ENCODE data around the gene HMHB1.

The HMHB1 gene

DNA sequence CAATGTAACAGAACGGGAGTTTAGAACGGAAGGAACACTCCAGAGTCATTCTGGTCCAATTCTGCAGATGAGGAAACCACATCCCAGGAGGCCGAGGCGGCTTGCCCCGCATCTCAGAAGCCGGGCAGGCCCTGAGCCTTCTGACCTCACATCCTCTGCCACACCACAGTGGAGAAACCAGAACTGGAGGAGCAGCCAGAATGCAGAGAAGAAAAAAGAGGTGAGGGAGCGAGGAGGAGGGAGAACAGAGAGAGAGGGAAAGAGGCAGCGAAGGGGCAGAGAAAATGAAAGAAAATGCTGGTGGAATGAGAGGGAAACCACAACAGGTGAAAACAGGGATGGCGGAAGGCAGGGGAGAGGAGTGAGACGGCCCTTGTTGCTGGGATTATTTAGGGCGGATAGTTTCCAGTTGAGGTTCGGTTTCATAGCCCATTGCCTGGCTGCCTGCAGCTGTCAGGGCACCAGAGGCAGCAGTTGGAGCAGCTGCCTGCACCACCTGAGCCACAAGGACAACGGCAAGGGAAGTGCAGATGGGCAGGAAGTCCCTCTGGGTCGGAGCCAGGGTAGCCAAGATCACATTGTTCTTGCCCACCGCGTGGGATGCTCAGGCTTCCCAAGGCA, at the start of gene HMHB1:
Gene HMHB1 (plus strand): TSS at position 77 of the 621 bp plus-strand sequence.
- no peak for DNase-seq (ENCODE audit: low read depth in 1 of 2, low spot score in 1 of 2)

DNA sequence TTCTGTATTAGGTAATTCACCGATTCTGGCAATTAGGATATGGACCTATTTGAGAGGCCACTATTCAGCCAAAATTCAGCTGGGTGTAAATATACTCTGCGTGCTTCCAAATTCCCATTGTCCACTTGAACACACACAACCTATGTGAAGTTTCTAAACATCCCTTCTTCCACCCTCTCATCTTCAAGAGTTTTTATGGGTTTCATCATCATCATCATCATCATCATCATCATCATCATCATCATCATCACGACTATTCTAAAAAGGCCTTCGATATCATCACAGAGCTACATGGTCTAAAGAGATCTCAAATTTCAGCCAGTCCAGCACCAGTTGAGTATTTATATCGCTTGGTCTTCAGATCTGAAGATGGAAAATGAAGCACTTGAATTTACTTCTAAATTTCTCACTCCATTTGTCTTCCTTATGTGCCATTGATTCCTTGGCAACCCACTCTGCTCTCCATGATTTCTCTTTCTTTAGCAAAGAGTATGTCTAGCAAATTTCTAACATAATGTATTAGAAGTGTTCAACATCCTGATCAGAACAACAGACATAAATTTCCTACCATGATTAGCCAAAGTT, 49.2 kb upstream of the HMHB1 start:
- no peak for DNase-seq (ENCODE audit: low read depth in 1 of 2, low spot score in 1 of 2)

DNA sequence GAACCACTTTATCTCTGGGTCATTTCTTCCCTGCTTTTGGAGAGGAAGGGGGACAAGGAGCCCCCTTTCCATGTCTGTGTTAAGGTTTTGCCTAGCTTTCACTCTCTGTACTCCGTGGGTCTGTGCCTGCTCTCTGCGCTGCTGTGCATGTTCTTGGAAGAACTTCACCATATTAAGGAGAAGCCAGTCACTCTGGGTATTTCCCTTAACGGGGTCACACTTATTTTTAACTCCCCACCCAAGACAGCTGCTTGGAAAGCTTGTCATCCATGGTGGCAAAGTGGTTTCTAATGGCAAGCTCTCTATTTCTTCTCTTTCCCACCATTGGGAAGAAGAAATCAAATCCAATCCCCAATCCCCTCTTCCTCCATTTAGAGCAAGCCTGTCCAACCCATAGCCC, 44.8 kb upstream of the HMHB1 start:
- DNase-seq (ENCODE audit: low read depth in 1 of 2, low spot score in 1 of 2), result no peak

DNA sequence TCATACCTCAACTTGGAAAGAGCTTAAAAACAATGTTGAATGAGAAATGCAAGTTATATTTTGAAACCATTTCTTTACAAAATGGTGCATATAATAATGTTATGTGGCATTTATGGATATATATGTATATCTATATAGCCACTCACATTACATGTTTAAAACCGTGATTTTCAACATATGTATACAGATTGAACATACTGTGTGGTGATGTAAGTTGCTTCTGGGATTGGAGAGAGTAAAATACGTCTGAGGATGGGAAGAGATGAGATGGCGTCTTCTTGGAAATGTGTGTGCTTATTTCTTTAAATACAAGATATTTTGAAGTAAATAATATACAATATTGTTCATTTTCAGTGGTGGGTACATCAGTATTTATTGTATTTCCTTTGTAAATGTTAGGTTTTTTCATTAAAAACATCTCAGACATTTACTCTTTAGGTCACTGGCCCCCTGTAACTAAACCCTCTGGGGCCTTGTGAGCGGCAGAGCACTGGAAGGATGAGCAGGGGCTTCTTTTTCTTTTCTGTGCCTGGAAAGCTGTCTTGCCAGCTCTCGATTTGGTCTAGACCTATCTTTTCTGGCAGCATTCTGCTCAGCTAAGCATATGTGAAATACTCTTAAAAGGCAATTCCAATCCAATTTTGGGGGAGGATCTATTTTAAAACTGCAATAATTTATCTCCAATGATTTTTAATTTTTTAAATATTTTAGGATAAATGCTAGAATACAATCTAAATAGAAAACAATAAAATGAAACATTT, 42.8 kb upstream of the HMHB1 start:
- DNase-seq (ENCODE audit: low read depth in 1 of 2, low spot score in 1 of 2), result no peak

DNA sequence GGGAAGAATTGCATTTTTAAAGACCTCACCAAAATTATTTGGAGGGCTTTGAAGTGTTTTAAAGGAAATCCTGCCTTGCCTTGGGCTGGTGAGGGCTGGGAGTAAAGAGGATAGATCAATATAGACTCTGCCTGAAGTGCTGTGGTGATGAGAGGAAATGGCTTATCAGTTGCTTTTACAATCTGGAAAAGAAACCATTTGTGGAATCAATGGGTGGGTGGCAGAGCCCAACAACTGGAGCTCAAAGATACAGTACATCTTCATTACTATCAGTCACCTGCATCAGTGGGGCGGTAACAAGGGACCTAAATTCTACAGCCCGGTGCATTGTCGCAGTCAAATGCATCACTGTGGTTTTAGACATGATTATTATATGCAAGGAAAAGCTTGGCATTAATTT, 41.5 kb upstream of the HMHB1 start:
- no peak for DNase-seq (ENCODE audit: low read depth in 1 of 2, low spot score in 1 of 2)

DNA sequence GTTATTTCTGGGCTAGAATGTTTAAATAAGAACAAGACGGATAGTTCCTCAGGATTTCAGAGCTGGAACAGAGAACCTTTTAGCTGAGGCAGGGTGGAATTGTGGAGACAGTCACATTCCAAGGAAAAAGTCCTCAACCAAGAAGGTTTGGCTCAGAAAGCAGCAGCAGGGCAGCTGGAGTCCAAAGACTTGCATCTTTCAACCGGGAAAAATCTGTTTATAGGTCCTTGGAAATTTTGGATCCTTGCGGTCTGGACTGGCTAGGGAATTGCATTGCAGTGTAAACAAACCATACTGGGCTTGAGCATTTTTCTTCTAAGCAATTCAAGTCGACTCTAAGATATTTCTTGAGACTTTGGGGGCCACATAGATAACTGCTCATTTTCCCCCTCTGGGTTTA, 40.8 kb upstream of the HMHB1 start:
- DNase-seq (ENCODE audit: low read depth in 1 of 2, low spot score in 1 of 2), result no peak

DNA sequence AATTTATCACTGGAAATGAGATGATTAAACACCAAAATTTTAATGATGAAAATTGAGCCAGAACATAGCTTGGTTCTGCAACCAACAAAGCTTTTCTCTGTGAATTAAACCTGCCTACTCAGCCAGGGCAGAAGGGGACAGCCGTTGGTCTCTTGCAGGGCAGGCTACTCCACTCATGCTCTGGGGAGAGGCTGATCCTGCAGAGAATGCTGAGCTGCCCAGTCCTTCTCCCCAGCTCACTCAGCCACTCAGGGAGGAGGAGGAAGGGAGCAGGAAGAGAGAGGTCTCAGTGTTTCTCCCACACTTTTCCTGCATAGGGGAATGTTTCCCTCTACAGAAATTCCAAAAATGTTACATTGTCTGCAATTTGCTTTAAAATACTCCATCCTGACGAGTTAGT, 40.4 kb upstream of the HMHB1 start:
- no peak for DNase-seq (ENCODE audit: low read depth in 1 of 2, low spot score in 1 of 2)

DNA sequence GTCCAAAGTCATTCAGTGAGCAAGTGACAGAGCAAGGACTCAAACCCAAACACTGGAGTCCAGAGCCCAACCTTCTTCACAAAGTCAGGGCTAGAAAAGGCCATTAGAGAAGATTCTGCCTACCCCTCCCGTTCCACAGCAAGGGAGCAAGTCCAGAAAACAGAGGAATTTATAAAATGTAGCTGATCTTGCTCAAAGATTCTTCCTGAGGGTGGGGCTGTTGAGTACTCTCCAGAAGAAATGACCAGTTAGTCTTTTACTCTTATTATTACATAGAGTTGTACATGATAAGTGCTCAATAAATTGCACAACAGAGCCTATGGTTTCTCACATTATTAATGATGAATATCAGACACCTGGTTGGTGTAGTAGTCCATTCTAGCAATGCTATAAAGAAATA, 39.3 kb upstream of the HMHB1 start:
- DNase-seq (ENCODE audit: low read depth in 1 of 2, low spot score in 1 of 2), result no peak

DNA sequence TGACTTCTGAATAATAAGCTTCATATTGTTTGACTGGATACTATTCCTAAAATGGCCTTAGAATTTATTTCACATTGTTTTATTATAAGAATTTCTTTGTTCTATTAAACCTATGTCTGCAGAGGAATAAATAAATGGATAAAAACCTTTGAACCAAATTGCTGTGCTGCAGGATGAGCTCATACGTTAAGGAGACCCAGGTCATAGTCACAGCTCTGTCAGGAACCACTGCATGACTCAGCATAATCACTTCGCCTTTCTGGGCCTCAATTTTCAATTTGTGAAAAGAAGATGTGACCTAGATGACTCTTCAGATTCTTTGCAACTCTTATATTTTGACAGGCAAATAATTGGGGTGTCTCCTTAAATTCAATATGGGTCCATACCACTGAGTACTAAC, 36.7 kb upstream of the HMHB1 start:
- no peak for DNase-seq (ENCODE audit: low read depth in 1 of 2, low spot score in 1 of 2)

DNA sequence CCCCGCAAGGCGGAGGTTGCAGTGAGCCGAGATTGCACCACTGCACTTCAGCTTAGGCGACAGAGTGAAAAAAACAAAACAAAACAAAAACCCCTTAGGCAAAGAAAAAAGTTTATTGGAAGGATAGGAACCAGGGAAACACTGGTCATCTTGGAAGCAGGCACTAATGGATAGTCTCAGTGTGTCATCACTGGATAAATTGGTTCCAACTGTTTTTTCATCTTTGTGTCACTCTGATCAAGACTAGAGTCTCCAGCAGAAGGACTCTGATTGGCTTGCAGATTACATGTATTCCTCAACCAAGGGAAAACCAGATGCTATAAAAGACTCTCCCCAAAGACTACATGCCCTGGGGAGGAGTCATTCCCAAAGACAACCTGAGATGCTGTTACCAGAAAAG, 35.0 kb upstream of the HMHB1 start:
- no peak for DNase-seq (ENCODE audit: low read depth in 1 of 2, low spot score in 1 of 2)

DNA sequence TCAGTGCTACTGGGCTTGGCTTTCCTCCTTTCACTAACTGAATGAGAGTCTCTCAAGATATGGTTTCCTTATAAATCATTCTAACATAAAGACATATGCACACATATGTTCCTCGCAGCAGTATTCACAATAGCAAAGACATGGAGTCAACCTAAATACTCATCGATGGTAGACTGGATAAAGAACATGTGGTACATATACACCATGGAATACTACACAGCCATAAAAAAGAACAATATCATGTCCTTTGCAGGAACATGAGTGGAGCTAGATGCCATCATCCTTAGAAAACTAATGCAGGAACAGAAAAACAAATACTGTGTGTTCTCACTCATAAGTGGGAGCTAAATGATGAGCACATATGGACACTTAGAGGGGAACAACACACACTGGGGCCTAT, 32.5 kb upstream of the HMHB1 start:
- no peak for DNase-seq (ENCODE audit: low read depth in 1 of 2, low spot score in 1 of 2)

DNA sequence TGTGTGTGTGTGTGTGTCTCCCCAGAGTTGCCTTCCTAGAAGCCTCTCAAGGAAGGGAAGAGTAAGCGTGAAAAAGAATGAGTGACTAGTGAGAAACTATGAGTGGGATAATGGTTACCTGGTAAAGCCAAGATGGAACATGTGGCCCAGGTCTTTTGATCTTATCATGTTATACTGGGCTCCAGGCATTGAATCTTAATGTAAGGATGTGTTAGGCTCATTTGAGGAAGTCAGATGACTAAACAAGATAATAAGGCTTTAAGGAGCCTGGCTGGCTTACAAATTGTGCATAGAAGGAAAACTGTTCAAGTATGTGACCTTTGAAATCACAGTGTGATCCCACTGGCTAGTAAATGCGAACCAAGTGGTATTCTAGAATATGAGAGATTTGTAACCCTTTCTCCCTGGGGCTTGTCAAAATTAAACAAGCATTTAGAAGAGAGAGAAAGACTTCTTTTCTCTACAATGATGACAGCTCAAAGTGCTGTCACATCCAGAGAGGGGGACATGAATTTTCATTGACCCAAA, 29.9 kb upstream of the HMHB1 start:
- DNase-seq (ENCODE audit: low read depth in 1 of 2, low spot score in 1 of 2), result no peak

DNA sequence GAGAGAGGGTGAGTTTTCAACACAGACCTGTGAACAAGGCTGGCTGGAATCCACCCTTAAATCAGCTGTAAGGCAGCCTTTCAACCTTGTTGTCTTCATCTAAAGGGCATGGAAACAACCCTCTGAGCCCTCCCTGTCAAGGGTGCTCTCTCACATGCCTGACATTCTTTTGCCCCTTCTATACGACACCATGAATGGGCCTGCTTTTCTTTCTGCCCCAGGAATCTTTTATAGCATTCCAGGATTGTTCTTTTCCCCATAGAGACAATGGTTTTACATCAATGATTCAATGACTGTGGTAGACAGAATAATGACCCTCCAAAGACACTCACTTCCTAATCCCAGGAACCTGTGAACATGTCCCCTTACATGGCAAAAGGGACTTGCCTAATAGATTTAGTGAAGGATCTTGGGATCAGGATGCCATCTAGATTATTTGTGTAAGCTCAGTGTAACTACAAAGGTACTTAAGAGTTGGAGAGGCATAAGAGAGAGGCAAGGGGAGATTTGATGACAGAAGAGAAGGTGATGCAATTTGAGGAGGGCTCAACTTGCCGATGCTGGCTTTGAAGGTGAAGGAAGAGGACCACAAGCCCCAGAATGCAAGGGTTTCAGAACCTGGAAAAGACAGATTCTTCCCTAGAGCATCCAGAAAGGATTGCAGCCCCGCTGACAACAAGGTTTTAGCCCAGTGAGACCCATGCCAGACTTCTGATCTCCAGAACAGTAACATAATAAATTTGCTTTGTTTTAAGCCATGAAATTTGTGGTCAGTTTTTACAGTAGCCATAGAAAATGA, 29.2 kb upstream of the HMHB1 start:
- DNase-seq (ENCODE audit: low read depth in 1 of 2, low spot score in 1 of 2), result no peak

DNA sequence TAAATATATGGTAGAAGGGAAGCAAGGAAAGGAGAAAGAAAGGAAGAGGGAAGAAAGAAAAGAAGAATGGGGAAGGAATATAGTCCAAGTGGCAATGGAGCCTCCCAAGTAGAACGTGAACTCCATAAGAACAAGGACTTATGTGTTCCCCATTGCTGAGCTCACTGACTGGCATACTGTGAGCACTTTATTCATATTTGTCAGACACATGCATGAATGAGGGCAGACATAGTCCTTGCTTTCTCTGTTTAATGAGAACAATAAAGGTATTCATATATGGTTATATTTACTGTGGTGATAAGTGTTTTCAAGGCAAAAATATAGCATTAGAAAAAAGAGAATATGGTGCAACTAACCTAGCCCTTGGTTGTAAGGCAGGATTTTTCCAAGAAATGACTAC, 23.6 kb upstream of the HMHB1 start:
- no peak for DNase-seq (ENCODE audit: low read depth in 1 of 2, low spot score in 1 of 2)

DNA sequence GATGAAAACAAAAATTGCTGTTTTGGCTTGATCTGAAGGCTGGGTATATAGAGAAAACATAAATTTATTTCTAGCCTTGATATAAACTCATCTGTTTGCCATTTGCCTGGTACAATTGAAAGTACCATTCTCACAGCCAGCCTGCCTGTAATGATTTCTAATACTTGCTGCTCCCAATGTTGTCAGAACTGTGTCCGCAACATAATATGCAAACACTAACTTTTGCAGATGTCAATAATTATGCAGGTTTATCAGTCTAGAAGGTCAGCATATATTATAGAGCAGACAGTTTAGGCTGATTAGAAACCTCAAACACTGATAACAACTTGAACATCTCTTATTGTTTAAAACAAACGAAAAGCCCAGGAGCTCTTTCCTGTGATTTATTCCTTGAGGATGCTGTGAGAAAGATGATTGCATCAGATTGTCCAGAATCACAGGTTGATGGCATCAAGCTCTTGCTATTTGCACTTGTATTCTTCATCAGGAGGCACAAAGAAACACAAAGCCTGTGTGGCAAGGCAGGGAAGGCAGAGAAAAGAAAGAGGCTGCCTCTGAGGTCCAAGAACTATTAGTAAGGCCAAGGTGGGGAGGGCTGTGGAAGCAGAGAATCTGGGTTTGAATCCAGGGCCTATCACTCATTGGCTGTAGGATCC, 21.4 kb upstream of the HMHB1 start:
- DNase-seq (ENCODE audit: low read depth in 1 of 2, low spot score in 1 of 2), result no peak

DNA sequence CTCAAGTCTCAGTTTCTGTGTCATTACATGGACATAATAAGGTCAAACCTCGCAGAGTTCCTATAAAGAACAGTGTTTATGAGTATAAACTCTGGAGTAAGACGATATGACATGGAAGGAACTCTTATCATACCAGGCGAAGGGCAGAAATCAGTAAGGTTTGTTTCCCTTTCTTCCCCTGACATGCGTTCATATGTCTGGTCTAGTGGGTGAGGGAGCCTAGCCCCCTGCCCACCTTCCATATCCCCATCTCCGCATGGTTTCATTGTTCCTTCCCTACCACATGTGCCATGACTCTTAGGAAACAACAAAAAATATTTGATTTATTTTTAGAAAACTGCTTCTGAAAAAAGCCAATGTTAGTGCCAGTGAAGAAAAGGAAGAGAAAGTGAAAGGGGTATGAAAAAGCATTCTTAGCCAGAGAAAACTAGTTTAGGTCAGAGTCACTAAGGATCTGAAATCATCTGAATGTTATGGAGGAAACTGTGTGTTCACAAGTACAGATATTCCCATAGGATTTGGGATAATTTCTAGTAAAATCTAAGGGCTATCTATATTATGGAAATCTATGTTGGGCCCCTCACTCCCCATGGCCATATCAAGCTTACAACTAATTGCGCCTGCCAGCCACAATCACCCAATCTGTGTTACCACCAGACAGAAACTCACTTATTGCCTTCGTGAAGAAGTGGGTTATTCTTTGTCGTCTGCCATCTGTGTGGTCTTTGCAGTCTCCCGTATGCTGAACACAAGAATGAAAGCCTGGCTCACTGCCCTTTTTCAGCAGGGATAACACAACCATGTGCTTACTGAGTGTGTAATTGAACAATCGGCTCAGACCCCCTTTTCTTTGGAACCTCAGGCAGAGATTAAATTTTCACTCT, 19.9 kb upstream of the HMHB1 start:
- no peak for DNase-seq (ENCODE audit: low read depth in 1 of 2, low spot score in 1 of 2)

DNA sequence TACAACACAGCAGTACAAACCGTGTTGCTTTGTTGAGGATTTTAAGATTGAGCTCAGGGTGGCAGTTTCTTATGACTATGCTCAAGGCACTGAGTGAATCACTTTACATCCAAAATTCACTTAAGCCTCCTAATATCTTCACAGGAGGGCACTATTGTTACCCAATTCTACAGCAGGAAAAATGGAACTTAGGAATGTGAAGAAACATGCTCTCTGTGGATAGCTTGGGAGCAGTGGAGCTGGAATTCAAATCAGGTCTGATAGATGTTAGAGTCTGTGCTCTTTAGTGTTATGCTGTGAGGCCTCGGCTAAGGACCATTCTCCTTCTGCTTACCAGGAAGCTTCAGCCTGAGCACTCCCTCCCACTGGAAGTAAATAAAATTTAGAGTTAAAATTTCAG, 18.7 kb upstream of the HMHB1 start:
- no peak for DNase-seq (ENCODE audit: low read depth in 1 of 2, low spot score in 1 of 2)

DNA sequence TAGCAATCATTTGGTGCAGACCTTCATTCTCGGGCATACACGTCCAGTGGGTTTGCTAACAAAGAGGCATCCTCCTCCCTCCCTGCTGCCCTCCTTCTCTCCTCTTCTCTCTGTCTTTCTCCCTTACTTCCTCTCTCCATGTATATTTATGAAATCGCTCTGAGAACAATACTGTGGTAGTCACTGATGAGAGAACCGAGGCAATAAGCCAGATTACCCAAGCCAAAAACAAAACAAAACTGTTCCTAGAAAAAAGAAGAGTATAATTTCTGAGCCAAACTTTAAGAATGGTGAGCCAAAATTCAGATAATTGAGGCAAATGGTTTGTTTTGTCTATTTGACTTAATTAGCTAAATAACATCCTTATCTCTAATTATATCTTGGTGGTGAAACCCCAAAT, 15.8 kb upstream of the HMHB1 start:
- DNase-seq (ENCODE audit: low read depth in 1 of 2, low spot score in 1 of 2), result no peak

DNA sequence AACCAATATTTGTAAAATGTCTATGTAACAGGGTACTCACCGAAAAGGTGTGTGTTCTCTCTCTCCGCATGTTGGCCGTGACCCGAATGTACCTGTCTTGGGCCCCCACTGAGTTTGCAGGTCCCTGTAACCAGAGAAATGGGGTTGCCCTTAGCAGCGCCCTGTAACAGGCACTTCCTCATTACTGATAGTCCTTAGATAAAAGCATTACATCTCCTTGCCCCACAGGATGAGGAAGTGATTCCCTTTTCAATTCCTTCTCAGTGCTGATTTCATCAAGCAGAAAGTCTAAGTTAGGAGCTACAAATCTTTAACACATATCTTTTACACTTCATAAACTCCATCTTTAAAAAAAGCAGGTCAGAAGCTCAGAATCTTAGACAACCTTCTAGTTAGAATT, 15.2 kb upstream of the HMHB1 start:
- DNase-seq (ENCODE audit: low read depth in 1 of 2, low spot score in 1 of 2), result no peak

DNA sequence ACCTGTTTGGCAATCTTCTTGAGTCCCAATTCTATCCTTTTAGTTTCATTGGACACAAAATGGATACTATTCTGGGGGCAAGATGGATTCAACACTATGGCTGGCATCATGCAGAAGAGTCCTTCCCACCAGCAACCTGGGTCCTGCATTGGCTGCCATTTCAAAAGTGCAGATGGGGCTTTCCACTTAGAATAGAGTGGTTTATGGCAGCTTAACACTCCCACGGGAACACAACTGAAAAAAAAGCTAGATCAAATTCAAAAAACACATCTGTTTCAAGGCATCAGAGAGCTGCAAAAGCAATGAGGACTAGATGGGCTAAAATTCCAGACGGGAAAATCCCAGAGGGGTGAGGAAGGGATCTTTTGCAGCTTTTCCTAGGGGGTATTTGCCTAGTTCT, 11.2 kb upstream of the HMHB1 start:
- no peak for DNase-seq (ENCODE audit: low read depth in 1 of 2, low spot score in 1 of 2)

Measured in activated T-helper 1 cell treated with anti-CD3 and anti-CD28 coated beads, Interleukin-2, amount 50 U/mL, for 16 hours (primary cell).